ENCODE data around the gene TMC3. TPM values are rescaled to one million over a fixed set of nuclear protein-coding genes. Genes with fewer than 3 reads are reported as not detected.

Gene TMC3
- total RNA-seq, 2 experiments from 2014 or later, result not detected

GRCh38 chr15:81303244-81304225 is 70.5 kb downstream of the TMC3 start:
- peaks cover 26% of the 10 kb centered on the region; the same call in 1 of the 2 replicates for H4K20me1 ChIP-seq (ENCODE audit: insufficient read depth, low read length)
- peak overlapping the region; percentile 91 for H3K4me2 ChIP-seq (ENCODE audit: low read length)
- peaks cover 71% of the 10 kb centered on the region for H3K79me2 ChIP-seq (ENCODE audit: insufficient read depth, low read depth, low read length)
- no peaks in the 10 kb centered on the region for H3K9me2 ChIP-seq (ENCODE audit: insufficient read depth, low read length)
- ChIA-PET POLR2A (interaction anchor here (2.0 to 2.4 kb wide), 2 partner anchors 21 to 23 kb away, joined by 5 to 10 read pairs; no protein-coding TSS in a partner anchor), CTCF (ENCODE audit: unreplicated experiment) (no interaction called here)
- H2AFZ ChIP-seq (ENCODE audit: low read length), result no peak overlapping the region
- TF ChIP-seq CTCF (conservative IDR thresholded peaks at IDR 0.05; ENCODE audit: low read length) (no peak), EZH2phosphoT487 (IDR thresholded peaks at IDR 0.05; ENCODE audit: borderline replicate concordance, low read depth, low read length) (no peak)
- H3K4me1 ChIP-seq (ENCODE audit: insufficient read depth, low read length, poor library complexity, severe bottlenecking), result peaks cover 51% of the 10 kb centered on the region
- peaks cover 100% of the 10 kb centered on the region for H3K36me3 ChIP-seq (ENCODE audit: insufficient read depth, low read length)
- BruUV-seq (replicated peaks), result no TSS peak
- no peaks in the 10 kb centered on the region for H3K9me3 ChIP-seq (ENCODE audit: low read length)
- peak overlapping the region; percentile 98 for H3K27ac ChIP-seq (ENCODE audit: low read depth, low read length, poor library complexity, severe bottlenecking)
- H3K4me3 ChIP-seq (ENCODE audit: low read depth, low read length, poor library complexity, severe bottlenecking), result peak overlapping the region; percentile 92
- intact Hi-C loops (cut with micrococcal nuclease; ENCODE audit: unreplicated experiment), result no loop called here
- no peak for DNase-seq (ENCODE audit: low spot score)

DNA sequence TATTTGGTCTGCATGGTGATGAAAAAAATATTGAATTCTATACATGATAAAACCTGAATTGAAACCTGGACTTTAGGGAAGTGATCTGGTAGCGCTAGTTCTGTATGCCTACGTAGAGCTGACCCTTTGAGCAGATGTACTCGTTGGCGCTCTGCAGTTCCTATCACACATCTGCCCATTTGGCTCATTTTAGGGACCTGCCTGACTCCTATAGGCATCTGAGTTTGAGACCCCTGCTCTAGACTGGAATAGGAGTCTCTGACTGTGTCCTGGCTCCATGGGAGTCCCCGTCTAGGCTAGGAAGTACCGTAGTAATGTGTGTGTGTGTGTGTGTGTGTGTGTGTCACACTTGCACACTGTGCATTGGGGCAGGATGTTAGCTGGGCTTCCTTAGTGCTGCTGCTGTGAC is 71.3 kb downstream of the TMC3 start:
- BruUV-seq (replicated peaks), result no TSS peak
- peak; percentile 58 for DNase-seq (ENCODE audit: low spot score)
- Histone ChIP-seq H3K36me3 (ENCODE audit: insufficient read depth, low read length) (peaks cover 99% of the 10 kb centered on the region), H3K9me3 (ENCODE audit: low read length) (no peaks in the 10 kb centered on the region), H3K4me1 (ENCODE audit: insufficient read depth, low read length, poor library complexity, severe bottlenecking) (peaks cover 59% of the 10 kb centered on the region), H3K4me3 (ENCODE audit: low read depth, low read length, poor library complexity, severe bottlenecking) (peak overlapping the region; percentile 92), H2AFZ (ENCODE audit: low read length) (no peak overlapping the region), H3K27ac (ENCODE audit: low read depth, low read length, poor library complexity, severe bottlenecking) (peak overlapping the region; percentile 98), H3K79me2 (ENCODE audit: insufficient read depth, low read depth, low read length) (peaks cover 79% of the 10 kb centered on the region), H3K9me2 (ENCODE audit: insufficient read depth, low read length) (no peaks in the 10 kb centered on the region), H3K4me2 (ENCODE audit: low read length) (peak overlapping the region; percentile 91), H4K20me1 (ENCODE audit: insufficient read depth, low read length) (peaks cover 26% of the 10 kb centered on the region; the same call in 1 of the 2 replicates)
- TF ChIP-seq EZH2phosphoT487 (IDR thresholded peaks at IDR 0.05; ENCODE audit: borderline replicate concordance, low read depth, low read length) (no peak), CTCF (conservative IDR thresholded peaks at IDR 0.05; ENCODE audit: low read length) (no peak)
- ChIA-PET POLR2A (interaction anchor here (1.3 to 2.4 kb wide), 4 partner anchors 13 to 36 kb away, joined by 5 to 10 read pairs (median 5); no protein-coding TSS in a partner anchor), CTCF (ENCODE audit: unreplicated experiment) (no interaction called here)
- intact Hi-C loops (cut with micrococcal nuclease; ENCODE audit: unreplicated experiment), result no loop called here
